Stimulated activated CD4-positive, alpha-beta T cell treated with anti-CD3 and anti-CD28 coated beads, Interleukin-4, amount 100 ng/mL, for 1 hour (primary cell): Measurements from ENCODE around the gene CERS5.

ENCODE experiments used
- DNase-seq: peaks from one replicate; pipeline ENCODE4 v3.0.0-alpha.2; 2020

The CERS5 gene

DNA sequence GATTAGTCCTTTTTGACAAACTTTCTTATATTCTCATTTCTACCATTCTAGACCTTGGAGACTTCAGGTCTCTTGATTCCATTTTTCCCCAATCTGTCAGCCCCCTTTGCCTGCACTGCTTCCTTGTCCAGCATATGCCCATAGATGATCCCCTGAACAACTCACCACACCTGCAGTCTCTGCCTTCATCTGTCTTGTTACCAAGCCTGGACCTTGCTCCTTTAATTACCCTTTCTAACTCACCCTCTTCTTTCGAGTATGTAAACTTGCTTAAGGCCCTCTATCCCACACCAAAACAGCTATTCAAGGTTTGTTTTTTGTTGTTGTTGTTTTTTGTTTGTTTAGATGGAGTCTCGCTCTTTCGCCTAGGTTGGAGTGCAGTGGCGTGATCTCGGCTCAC, 45.5 kb downstream of the CERS5 start:
- no peak for DNase-seq

DNA sequence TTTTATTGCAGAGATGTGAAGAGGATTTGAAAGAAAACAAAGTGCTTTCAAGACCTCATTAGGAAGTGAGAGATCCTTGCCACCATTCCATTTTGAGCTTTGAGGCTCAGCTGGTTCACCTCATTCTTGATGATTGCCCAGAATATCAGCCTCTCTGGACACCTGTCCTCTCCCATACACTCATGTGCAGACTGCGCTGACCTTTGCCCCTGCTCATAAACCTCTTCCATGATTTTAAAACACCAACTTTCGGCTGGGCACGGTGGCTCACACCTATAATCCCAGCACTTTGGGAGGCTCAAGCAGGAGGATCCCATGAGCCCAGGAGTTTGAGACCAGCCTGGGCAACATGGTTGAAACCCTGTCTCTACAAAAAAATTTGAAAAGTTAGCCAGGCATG, 46.2 kb downstream of the CERS5 start:
- no peak for DNase-seq

DNA sequence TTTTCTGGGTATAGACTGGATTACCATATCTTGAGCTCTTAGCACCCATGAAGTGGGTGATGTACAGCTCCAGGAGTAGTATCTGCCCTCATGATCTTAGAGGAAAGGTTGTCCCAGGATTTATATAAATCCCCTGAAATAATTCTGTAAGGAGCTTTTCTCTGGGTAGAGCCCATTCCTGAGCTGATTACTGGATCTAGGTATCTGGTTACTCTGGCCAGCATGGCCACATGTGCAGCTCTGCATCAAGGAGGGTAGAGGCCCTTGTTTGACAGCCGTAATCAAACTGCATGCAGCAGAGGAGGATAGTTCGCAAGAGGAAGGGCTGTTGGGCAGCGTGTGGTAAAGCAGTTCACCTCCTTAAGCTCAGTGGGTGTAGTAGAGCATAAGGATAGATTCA, 46.6 kb downstream of the CERS5 start:
- DNase-seq, result no peak

DNA sequence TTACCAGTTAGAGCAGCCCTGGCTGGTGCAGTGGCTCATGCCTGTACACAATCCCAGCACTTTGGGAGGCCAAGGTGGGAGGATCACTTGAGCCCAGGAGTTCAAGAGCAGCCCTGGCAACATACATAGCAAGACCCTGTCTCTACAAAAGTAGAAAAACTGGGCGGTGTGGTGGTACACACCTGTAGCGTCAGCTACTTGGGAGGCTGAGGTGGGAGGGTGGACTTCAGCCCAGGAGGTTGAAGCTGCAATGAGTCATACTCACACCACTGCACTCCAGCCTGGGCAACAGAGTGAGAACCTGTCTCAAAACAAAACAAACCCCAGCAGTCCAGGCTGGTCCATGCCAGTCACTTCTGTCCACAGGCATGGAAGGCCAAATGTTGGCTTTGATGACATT, 47.8 kb downstream of the CERS5 start:
- DNase-seq, result no peak

DNA sequence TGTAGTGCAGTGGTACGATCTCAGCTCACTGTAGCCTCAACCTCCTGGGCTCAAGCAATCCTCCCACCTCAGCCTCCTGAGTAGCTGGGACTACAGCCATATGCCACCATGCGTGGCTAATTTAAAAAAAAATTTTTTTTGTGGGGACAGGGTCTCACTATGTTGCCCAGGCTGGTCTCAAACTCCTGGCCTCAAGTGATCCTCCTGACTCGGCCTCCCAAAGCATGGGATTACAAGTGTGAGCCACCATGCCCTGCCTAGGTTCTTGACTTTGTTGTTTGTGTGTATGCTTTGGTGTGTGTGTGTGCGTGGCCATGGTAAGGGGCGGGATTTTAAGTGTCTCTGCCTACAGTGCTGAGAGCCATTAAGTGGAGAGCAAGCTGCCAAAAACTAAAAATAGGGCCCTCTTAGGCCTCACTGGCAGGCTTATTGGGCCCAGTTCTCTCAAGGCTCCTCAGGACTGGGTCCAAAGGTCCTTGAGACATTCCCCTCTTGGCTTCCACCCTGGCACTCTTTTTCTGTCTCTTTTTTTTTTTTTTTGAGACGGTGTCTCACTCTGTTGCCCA, 50.0 kb downstream of the CERS5 start:
- no peak for DNase-seq

DNA sequence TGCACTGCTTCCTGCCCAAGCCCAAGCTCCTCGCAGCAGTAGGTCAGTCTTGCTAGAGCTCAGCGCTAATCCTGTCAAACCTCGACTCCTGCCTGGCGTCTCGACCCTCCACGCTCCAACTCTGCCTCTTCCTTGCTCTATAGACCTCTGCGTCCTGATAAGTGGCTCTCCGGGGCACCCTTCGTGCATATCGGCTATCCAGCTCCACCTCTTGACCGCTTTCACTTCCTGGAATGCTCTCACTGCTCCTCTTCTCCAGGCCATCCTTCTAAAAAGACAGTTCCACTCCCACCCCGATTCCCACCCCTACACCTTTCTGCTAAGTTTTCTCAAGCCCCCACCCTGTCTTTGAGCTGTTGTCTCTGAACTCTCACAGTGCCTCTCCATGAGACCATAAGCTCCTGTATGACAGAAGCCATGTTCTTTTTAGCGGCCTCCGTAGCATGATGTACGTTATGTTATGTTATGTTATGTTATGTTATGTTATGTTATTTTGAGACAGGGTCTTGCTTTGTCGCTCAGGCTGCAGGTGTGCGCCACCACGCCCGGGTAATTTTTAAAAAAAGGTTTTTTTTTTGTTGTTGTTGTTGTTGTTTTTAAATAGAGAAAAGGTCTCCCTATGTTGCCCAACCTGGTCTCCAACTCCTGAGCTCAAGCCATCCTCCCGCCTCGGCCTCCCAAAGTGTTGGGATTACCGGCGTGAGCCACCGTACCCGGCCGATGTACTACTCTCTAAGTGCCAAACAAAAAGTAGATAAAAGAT, 54.5 kb downstream of the CERS5 start:
- DNase-seq, result no peak

DNA sequence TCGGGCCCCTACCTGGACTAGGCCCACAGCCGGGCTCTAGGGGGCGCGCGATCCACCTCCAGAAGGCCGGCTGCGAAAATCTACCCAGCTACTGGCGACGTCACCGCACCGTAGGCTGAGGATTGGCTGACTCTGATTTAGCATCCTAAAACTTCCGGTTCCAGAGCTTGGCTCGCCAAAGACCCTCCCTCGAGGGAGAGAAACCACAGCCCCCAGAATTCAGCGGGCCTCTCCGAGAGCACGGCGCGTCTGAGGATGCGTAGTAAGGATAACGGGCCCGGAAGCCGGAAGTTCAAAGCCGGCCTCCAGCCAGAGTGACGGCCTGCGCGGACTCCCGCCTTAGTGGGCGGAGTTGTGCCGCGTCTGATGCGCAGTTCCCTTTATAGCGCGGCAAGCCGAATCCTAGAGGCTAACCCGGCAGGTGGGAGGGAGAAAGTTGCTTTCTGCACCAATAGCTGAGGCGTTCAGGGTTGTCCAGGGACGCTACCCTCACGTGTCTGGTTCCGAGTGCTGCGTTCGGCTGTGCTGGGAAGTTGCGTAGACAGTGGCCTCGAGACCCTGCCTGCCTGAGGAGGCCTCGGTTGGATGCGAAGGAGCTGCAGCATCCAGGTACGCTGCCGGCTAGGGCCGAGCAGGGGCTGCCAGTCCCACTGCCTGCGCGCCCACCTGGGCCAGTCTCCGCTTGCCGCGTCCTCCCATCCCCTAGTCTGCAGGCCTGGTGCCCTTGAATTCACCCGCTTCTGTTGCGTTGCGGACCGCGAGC, 55.3 kb downstream of the CERS5 start, which contains the start of gene COX14:
Gene COX14 (plus strand): TSS at position 544 of the 763 bp plus-strand sequence. CDS start 7,808 bp downstream, outside the sequence.
- DNase-seq, result peak; percentile 99

DNA sequence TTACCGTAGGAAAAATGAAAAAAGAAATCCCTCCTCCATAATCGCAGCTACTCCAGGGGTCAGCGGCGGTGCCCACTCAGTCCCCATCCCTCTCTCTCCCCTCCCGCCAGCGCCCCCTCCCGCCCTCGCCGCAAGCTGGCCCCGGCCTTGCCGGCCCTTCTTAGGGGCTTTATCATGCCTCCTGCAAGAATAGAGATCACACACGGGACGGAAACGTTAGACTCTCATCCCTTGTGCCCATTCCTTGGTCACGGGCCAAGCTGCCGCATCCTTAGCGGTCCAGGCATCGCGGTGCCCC, 55.8 kb downstream of the CERS5 start:
- DNase-seq, result no peak

DNA sequence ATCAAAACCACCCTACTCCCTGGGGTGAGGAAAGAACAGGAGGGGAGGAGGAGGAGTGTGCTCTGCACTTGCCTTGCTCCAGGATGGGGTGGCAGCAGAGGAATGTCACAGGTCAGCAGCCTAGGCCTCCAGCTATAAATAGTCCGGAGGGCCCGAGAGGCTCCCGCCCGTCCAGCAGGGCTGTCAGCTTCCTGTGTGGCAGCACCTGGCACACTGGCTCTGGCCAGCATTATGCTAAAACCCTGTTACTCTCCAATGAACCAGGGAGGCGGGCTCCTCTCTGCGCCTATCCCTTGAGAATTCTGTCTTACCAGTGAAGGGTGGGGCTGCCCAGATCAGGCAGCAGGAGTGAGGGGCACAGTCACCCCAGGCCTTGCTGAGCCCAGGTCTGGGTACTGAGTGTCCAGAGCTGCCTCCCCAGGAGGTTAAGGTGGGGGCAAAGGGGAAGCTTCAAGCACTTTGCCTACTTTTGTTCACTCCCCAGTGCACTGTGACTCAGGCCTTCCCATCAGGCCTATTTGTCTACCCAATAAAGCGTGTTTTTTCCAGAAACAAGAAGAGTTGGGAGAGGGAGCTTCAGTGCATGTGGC, 56.3 kb downstream of the CERS5 start:
- no peak for DNase-seq

DNA sequence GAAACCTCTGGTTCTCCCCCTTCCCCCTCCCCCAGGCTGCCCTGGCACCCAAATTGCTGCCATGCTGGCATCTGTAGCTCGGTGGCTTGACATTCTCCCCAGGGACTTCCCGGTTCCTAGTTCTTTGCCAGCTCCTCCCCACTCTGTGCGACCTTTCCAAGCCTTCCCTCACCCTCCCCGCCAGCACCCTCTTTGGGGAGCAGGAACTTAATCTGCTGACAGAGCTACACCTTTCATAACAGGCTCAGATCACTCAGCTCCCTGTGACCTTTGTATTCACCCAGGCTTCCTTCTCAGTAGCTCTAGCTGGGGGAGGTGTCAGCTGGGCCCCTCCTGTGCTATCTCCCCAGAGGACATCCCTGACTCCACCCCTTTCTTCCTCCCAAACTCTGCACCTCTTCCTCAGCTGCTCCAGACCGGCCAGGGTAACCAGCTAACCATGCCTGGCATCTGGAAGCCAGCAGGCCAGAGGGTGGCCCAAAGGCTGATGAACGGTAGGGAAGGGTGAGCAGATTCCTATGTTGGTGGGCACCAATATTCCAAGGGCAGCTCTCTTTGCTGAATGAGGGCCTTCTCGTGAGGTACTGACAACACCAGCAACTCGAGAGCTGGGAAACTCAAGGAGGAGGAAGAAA, 56.9 kb downstream of the CERS5 start:
- no peak for DNase-seq

DNA sequence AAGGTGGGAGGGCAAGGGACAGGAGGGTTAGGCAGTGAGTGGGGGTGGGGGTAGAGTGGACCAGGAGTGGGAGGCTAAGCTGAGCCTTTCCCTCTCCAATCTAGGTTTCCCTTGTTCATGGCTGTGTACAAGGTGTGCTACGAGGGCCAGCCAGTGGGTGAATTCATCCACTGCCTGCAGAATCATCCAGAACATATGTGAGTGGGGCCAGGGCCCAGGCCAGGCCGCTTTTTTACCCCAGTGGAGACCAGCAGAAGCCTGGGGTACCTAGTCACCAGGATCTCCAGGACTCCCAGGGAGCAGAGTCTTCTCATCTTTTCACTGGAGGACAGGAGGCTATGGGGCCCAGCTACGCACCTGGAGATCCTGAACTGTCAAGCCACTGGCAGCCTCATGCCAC, 57.9 kb downstream of the CERS5 start:
- DNase-seq, result no peak

DNA sequence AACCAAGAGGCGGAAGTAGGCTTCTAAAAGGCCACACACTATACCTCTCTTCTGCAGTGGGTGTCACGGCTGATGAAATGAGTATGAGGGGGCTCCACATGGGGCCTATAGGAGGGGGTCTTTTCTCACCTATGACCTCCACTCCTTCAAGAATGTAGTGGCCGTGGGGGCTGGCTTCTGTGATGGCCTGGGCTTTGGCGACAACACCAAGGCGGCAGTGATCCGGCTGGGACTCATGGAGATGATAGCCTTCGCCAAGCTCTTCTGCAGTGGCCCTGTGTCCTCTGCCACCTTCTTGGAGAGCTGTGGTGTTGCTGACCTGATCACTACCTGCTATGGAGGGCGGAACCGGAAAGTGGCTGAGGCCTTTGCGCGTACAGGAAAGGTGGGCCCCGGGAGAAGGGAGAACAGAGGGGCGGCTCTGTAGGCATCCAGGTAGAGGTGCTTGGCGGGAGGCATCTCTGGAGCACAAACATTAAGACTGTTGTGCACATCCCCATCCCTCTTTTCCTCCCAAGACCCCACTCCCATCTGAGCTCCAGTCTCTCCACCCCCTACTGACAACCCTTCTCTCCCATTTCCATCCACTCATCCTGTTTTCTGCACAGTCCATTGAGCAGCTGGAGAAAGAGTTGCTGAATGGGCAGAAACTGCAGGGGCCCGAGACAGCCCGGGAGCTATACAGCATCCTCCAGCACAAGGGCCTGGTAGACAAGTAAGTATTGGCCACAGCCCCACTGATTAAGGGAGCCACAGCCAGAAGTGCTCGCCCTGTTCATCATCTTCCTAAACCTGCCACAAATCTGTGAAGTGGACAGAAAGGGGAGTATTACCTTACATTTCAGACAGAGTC, 59.5 kb downstream of the CERS5 start:
- no peak for DNase-seq

DNA sequence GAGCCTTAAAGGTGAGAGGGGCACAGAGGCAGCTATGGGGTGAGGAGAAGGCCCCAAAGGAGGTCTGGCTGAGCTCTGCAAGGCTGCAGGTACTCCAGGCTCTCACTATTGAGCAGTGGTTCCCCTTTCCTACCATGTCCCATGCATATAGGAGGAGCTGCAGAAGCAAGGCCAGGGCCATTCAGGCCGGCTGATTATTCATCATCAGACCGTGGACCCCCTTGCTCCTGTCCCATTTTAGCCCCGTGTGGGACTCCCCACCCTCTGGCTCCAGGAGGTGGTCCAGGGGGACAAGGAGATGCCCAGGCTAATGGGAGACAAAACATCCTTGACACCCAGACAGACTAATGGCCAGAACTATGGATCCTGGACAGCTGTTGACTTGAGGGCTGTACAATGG, 60.3 kb downstream of the CERS5 start:
- no peak for DNase-seq

DNA sequence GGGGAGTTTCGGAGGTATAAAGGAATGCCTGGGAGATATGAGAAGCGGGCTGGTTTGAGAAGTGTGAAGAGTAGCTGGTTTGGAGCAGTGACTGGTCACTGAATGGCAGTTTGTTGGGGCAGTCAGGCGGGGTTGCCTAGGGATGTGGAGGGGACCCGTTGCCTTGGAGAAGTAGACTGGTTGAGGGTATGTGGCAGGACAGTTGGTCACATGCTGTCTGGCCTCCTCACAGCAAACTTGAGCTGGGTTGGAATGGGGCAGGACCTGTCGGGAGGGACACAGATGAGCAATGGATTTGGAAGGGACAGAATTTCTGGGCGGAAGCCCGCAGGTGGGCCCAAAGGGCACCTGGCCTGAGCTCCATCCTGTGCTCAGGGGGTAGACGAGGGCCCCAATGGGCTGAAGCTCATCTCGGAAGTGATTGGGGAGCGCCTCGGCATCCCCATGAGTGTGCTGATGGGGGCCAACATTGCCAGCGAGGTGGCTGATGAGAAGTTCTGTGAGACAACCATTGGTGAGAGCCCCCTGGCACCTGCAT, 61.2 kb downstream of the CERS5 start:
- no peak for DNase-seq

DNA sequence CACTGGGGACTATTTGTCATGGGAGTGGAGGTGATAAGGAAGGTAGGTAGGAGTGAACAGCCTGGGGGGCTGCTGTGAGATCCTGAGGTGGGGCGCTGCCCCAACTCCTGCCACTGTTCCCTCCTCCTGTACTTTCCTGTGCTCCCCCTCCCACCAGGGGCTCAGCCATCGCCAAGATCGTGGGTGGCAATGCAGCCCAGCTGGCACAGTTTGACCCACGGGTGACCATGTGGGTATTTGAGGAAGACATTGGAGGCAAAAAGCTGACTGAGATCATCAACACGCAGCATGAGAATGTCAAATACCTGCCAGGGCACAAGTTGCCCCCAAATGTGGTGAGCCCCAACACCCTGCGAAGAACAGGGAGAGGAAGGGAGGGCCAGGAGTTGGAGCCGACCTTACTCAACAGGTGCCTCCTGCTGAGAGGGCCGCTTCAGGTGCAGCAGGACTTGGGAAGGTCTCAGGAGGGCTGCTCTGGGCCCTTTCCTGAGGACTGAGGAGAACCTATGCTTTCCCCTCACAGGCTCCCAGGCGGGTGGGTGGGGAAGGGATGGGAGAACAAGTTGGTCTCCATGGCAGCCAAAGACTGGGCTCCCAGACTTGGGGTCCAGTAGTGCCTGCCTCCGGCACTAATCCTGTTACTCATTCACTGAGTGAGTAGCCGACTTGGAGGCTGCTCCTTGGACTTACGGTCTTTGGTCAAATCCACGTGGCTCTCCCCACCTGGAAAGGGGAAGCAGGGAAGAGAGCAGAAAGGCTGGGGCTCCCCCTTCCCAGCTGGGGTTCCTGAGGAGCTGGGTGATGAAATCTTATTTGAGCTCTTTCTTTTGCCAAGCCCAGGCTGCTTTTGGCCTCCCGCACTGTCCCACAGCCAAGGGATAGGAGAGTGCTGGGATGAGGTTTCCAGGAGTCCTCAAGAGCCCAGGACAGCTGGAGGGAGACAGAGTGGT, 62.5 kb downstream of the CERS5 start:
- DNase-seq, result no peak

DNA sequence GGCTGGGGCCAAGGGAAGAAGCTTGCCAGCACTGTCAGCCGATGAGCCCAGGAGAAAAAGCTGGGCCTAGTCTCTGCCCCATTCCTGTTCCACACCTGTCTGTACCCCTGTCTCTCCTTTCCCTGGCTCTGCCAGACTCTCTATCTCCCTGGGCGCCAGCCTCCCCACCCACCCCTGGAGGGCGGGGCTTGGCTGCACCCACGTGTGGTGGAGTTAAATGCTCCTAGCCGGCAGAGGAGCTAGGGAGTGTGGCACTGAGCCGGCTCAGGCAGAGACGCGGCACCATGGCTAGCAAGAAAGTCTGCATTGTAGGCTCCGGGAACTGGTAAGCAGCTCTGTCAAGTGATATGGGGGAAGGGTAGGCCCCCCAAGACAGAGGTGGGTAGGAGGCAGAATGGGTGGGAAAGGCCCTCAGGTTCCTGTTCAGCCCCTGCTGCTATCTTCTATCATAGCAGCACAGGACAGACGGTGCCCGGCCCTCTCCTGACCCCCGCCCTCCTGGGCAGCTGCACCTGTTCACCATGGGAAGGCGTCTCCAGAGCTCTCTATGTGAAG, 63.3 kb downstream of the CERS5 start, which contains the start of gene GPD1:
Gene GPD1 (plus strand): TSS at position 242 of the 555 bp plus-strand sequence. CDS start 43 bp downstream, at position 285.
- peak; percentile 44 for DNase-seq

DNA sequence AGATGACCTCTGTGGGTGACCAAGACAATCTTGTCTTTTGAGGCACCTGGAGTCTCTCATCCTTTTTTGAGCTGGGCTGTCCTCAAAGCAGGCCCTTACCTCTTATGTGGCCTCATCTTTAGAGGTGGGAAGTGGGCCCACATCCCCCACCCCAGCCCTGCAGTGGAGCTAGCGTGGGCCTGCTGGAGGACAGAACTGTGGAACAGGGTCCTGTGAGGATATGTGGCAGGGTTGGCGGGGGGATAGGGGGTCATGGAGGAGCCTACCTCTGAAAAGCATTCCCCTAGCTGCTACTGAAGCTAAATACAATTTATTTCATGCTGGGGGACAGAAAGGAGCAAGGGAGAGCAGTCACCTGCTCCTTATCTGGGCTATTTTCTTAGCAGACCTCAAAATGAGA, 63.8 kb downstream of the CERS5 start:
- no peak for DNase-seq

DNA sequence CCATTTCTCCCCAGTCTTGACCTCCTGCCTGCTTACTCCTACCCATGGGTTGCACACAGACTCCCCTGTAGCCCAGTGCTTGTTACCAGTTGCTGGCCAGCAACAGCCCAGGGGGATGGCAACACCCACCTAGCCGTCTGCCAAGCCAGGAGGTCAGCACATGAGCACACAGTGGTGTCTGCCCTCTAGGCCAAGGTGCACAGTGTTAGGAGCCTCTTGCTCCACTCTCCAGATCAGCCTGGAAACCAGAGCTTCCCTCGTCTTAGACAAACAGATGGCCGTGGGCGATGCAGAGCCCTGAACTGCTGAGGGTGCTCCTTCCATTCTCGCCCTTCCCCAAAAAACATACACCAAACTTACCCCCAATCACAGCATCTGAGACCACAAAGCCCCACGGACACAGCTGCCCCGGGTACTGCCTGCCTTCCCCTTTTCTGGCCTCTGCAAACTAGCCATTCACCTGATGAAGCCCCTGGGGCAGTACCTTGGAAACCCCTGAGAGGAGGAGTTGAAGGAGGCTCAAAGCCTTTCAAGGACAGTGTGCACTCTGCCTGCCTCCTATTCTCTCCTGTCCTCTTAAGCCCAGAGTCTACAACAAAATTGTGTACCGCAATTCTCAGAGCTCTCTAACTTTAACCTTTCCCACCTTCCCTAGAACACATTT, 64.4 kb downstream of the CERS5 start:
- DNase-seq, result no peak

DNA sequence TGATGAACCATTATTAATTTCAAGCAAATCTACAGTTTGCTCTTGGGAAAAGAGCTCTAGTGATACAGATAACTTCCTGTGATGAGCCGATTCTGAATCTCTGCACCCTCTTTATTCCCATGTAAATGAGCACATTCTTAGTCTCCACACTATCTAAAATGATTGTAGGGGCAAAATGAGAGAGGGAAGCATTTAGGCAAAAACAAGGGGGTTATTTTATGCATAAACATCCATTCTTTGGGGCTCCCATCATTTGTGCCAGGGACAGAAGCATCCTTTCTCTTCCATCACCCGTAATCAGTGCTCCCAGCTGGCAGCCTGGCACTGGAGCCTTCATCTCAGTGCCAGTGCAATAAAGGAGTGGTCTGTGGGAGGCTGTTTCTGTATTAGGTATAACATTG, 65.0 kb downstream of the CERS5 start:
- no peak for DNase-seq

DNA sequence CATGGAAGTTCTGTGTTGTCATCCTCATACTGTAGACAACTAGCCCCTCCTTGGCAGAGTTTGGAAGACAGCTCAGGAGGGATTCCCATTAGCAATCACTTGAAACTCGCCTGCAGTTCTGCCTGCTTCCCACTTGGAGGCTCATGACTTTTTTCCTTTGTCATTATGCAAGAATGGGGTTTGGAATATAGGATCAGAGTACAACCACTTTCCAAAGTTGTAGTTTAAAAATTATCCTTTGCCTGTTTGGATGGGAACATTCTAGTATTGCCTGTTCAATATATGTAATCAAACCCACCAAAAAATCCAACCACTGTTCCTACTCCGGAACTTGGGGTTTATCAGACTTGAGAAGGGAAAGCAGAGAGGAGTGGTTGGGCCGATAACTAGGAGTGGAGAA, 65.5 kb downstream of the CERS5 start:
- no peak for DNase-seq
